ENCODE results near the gene CAMSAP1. TPM values are rescaled to one million over a fixed set of nuclear protein-coding genes. Genes with fewer than 3 reads are reported as not detected.

The CAMSAP1 gene
- total and polyA plus RNA-seq, 2 donors (not counting 1 experiment from before 2014, with no cell fraction given): 6.6 to 31.0 TPM

GRCh38 chr9:135840107-135840506 is 67.2 kb downstream of the CAMSAP1 start:
- 100% methylated on average over 7 of the region's 9 CpGs for WGBS (ENCODE audit: insufficient coverage)
- Histone ChIP-seq H3K27ac (ENCODE audit: low read length in 2 of 2) (no peak overlapping the region), H3K27me3 (replicated peaks in 1 of 4; ENCODE audit: control extremely low read depth in 1 of 4, control insufficient read depth in 3 of 4, insufficient read depth in 4 of 4, low read length in 3 of 4) (no peaks in the 10 kb centered on the region), H3K4me2 (replicated peaks; ENCODE audit: low read depth, low read length, poor library complexity, severe bottlenecking) (no peak overlapping the region), H3K36me3 (replicated peaks in 1 of 2; ENCODE audit: control extremely low read depth in 1 of 2, control insufficient read depth in 1 of 2, extremely low read depth in 1 of 2, insufficient read depth in 2 of 2, low read length in 1 of 2) (peaks cover 0 to 2% of the 10 kb centered on the region in 2 experiments), H4K20me1 (ENCODE audit: control insufficient read depth, insufficient read depth, low read length, poor library complexity, severe bottlenecking) (peaks cover 17% of the 10 kb centered on the region), H3K9me3 (ENCODE audit: control extremely low read depth in 1 of 3, control insufficient read depth in 2 of 3, insufficient read depth in 1 of 3, low read length in 2 of 3) (no peaks in the 10 kb centered on the region), H2AFZ (ENCODE audit: insufficient read depth, low read depth, low read length, poor library complexity, severe bottlenecking) (no peak overlapping the region), H3K79me2 (ENCODE audit: control insufficient read depth, insufficient read depth, low read length) (peaks cover 22% of the 10 kb centered on the region), H3K9ac (ENCODE audit: low read length) (no peak overlapping the region), H3K4me1 (ENCODE audit: control insufficient read depth in 2 of 2, insufficient read depth in 2 of 2, low read length in 2 of 2) (no peaks in the 10 kb centered on the region), H3K4me3 (ENCODE audit: control extremely low read depth in 1 of 5, extremely low read depth in 1 of 5, insufficient read depth in 1 of 5, low read depth in 2 of 5, low read length in 4 of 5) (no peak overlapping the region)
- no peak overlapping the region for H3K4me3 Mint-ChIP-seq
- ChIA-PET CTCF (no interaction called here), POLR2A (no interaction called here)
- no peak for ATAC-seq (ENCODE audit: low read depth)
- TF ChIP-seq, protein P1, sequence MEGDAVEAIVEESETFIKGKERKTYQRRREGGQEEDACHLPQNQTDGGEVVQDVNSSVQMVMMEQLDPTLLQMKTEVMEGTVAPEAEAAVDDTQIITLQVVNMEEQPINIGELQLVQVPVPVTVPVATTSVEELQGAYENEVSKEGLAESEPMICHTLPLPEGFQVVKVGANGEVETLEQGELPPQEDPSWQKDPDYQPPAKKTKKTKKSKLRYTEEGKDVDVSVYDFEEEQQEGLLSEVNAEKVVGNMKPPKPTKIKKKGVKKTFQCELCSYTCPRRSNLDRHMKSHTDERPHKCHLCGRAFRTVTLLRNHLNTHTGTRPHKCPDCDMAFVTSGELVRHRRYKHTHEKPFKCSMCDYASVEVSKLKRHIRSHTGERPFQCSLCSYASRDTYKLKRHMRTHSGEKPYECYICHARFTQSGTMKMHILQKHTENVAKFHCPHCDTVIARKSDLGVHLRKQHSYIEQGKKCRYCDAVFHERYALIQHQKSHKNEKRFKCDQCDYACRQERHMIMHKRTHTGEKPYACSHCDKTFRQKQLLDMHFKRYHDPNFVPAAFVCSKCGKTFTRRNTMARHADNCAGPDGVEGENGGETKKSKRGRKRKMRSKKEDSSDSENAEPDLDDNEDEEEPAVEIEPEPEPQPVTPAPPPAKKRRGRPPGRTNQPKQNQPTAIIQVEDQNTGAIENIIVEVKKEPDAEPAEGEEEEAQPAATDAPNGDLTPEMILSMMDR (IDR thresholded peaks at IDR 0.05): no peak
- no peak for TF ChIP-seq EZH2 (IDR thresholded peaks at IDR 0.05; ENCODE audit: borderline replicate concordance, insufficient read depth, low read depth, low read length, poor library complexity, severe bottlenecking)
- H3K4me1 Mint-ChIP-seq: no peaks in the 10 kb centered on the region
- peaks cover 6% of the 10 kb centered on the region for H3K9me3 Mint-ChIP-seq (ENCODE audit: insufficient read depth)
- intact Hi-C loops (cut with micrococcal nuclease): no loop called here
- H3K27me3 Mint-ChIP-seq: no peaks in the 10 kb centered on the region
- no peak for DNase-seq
- no peak overlapping the region for H3K27ac Mint-ChIP-seq

GRCh38 chr9:135839516-135839915 is 67.8 kb downstream of the CAMSAP1 start:
- TF ChIP-seq, protein P1 (IDR thresholded peaks at IDR 0.05): no peak
- no peak for TF ChIP-seq EZH2 (IDR thresholded peaks at IDR 0.05; ENCODE audit: borderline replicate concordance, insufficient read depth, low read depth, low read length, poor library complexity, severe bottlenecking)
- ATAC-seq (ENCODE audit: low read depth) (no peak), DNase-seq (no peak)
- Histone ChIP-seq H3K9ac (ENCODE audit: low read length) (no peak overlapping the region), H3K79me2 (ENCODE audit: control insufficient read depth, insufficient read depth, low read length) (peaks cover 22% of the 10 kb centered on the region), H3K27me3 (replicated peaks in 1 of 4; ENCODE audit: control extremely low read depth in 1 of 4, control insufficient read depth in 3 of 4, insufficient read depth in 4 of 4, low read length in 3 of 4) (no peaks in the 10 kb centered on the region), H3K4me3 (ENCODE audit: control extremely low read depth in 1 of 5, extremely low read depth in 1 of 5, insufficient read depth in 1 of 5, low read depth in 2 of 5, low read length in 4 of 5) (no peak overlapping the region), H3K9me3 (ENCODE audit: control extremely low read depth in 1 of 3, control insufficient read depth in 2 of 3, insufficient read depth in 1 of 3, low read length in 2 of 3) (no peaks in the 10 kb centered on the region), H4K20me1 (ENCODE audit: control insufficient read depth, insufficient read depth, low read length, poor library complexity, severe bottlenecking) (peaks cover 17% of the 10 kb centered on the region), H2AFZ (ENCODE audit: insufficient read depth, low read depth, low read length, poor library complexity, severe bottlenecking) (no peak overlapping the region), H3K27ac (ENCODE audit: low read length in 2 of 2) (no peak overlapping the region), H3K4me2 (replicated peaks; ENCODE audit: low read depth, low read length, poor library complexity, severe bottlenecking) (no peak overlapping the region), H3K36me3 (replicated peaks in 1 of 2; ENCODE audit: control extremely low read depth in 1 of 2, control insufficient read depth in 1 of 2, extremely low read depth in 1 of 2, insufficient read depth in 2 of 2, low read length in 1 of 2) (peaks cover 0 to 3% of the 10 kb centered on the region in 2 experiments), H3K4me1 (ENCODE audit: control insufficient read depth in 2 of 2, insufficient read depth in 2 of 2, low read length in 2 of 2) (no peaks in the 10 kb centered on the region)
- H3K4me3 Mint-ChIP-seq: no peak overlapping the region
- WGBS (ENCODE audit: insufficient coverage): over 99% methylated on average over 11 of the region's 11 CpGs
- no peak overlapping the region for H3K27ac Mint-ChIP-seq
- H3K9me3 Mint-ChIP-seq (ENCODE audit: insufficient read depth): peaks cover 6% of the 10 kb centered on the region
- intact Hi-C loops (cut with micrococcal nuclease): no loop called here
- H3K4me1 Mint-ChIP-seq: no peaks in the 10 kb centered on the region
- POLR2A ChIA-PET: no interaction called here
- H3K27me3 Mint-ChIP-seq: no peaks in the 10 kb centered on the region
- CTCF ChIA-PET: no interaction called here
